ENCODE results near the gene IGF1.

IGF1 gene

GRCh38 chr12:102379346-102380162, 100.8 kb downstream of the IGF1 start:
- H4K91ac ChIP-seq (ENCODE audit: low read depth, low read length, poor library complexity) = no peak overlapping the region
- H3K23ac ChIP-seq (ENCODE audit: low read depth, low read length, poor library complexity) = no peak overlapping the region
- no peak overlapping the region for H3K4me3 ChIP-seq (ENCODE audit: low read length in 2 of 2)
- DNase-seq (ENCODE audit: low spot score) = no peak
- no CpG with 5 or more reads among the region's 3 CpGs for WGBS, 2 donors (ENCODE audit: extremely low coverage in 2 of 2, insufficient read length in 2 of 2, insufficient replicate concordance in 1 of 2)
- H3K9ac ChIP-seq (ENCODE audit: low read depth, low read length, poor library complexity) = no peak overlapping the region
- H2AFZ ChIP-seq (ENCODE audit: low read length) = no peak overlapping the region
- H3K4me2 ChIP-seq (ENCODE audit: insufficient read depth, low read length, poor library complexity, severe bottlenecking) = no peak overlapping the region
- no peak overlapping the region for H3K27ac ChIP-seq (replicated peaks; ENCODE audit: low read length)
- no peaks in the 10 kb centered on the region for H3K9me3 ChIP-seq (replicated peaks in 1 of 2; ENCODE audit: control insufficient read depth in 2 of 2, insufficient read depth in 1 of 2, low read depth in 1 of 2, low read length in 2 of 2)
- no peaks in the 10 kb centered on the region for H3K36me3 ChIP-seq (replicated peaks in 1 of 2; ENCODE audit: control insufficient read depth in 2 of 2, insufficient read depth in 2 of 2, low read length in 2 of 2)
- H3K27me3 ChIP-seq (ENCODE audit: control insufficient read depth in 3 of 3, insufficient read depth in 3 of 3, low read depth in 1 of 3, low read length in 3 of 3) = no peaks in the 10 kb centered on the region
- H3K4me1 ChIP-seq (ENCODE audit: control insufficient read depth in 2 of 2, insufficient read depth in 1 of 2, low read depth in 1 of 2, low read length in 2 of 2) = no peaks in the 10 kb centered on the region
- no peak overlapping the region for H3K18ac ChIP-seq (ENCODE audit: low read length)
- H2BK120ac ChIP-seq (ENCODE audit: low read depth, low read length) = no peak overlapping the region
- H3K14ac ChIP-seq (ENCODE audit: low read length) = no peak overlapping the region
- H2BK5ac ChIP-seq (ENCODE audit: low read length) = no peak overlapping the region
- no peak overlapping the region for H2BK12ac ChIP-seq (ENCODE audit: low read length)
- H4K8ac ChIP-seq (ENCODE audit: low read depth, low read length) = no peak overlapping the region
- no peak overlapping the region for H2AK5ac ChIP-seq (ENCODE audit: low read depth, low read length)
- no peaks in the 10 kb centered on the region for H3K79me1 ChIP-seq (ENCODE audit: low read depth, low read length)
- no peak overlapping the region for H3K4ac ChIP-seq (ENCODE audit: low read length)
- no peak overlapping the region for H2BK15ac ChIP-seq (ENCODE audit: low read length)

- H3K4me2 ChIP-seq (ENCODE audit: insufficient read depth, low read length, poor library complexity, severe bottlenecking) = no peak overlapping the region
- no peak overlapping the region for H2BK120ac ChIP-seq (ENCODE audit: low read depth, low read length)
- no peak for DNase-seq (ENCODE audit: low spot score)
- H3K18ac ChIP-seq (ENCODE audit: low read length) = no peak overlapping the region
- H3K9ac ChIP-seq (ENCODE audit: low read depth, low read length, poor library complexity) = no peak overlapping the region
- H3K23ac ChIP-seq (ENCODE audit: low read depth, low read length, poor library complexity) = no peak overlapping the region
- H2BK15ac ChIP-seq (ENCODE audit: low read length) = no peak overlapping the region
- no peaks in the 10 kb centered on the region for H3K27me3 ChIP-seq (ENCODE audit: control insufficient read depth in 3 of 3, insufficient read depth in 3 of 3, low read depth in 1 of 3, low read length in 3 of 3)
- H2BK12ac ChIP-seq (ENCODE audit: low read length) = no peak overlapping the region
- H3K14ac ChIP-seq (ENCODE audit: low read length) = no peak overlapping the region
- H3K4me1 ChIP-seq (ENCODE audit: control insufficient read depth in 2 of 2, insufficient read depth in 1 of 2, low read depth in 1 of 2, low read length in 2 of 2) = no peaks in the 10 kb centered on the region
- no peak overlapping the region for H2AK5ac ChIP-seq (ENCODE audit: low read depth, low read length)
- H4K91ac ChIP-seq (ENCODE audit: low read depth, low read length, poor library complexity) = no peak overlapping the region
- no peaks in the 10 kb centered on the region for H3K9me3 ChIP-seq (replicated peaks in 1 of 2; ENCODE audit: control insufficient read depth in 2 of 2, insufficient read depth in 1 of 2, low read depth in 1 of 2, low read length in 2 of 2)
- no peak overlapping the region for H2AFZ ChIP-seq (ENCODE audit: low read length)
- no peak overlapping the region for H4K8ac ChIP-seq (ENCODE audit: low read depth, low read length)
- no peak overlapping the region for H2BK5ac ChIP-seq (ENCODE audit: low read length)
- H3K27ac ChIP-seq (replicated peaks; ENCODE audit: low read length) = no peak overlapping the region
- H3K4ac ChIP-seq (ENCODE audit: low read length) = no peak overlapping the region
- H3K79me1 ChIP-seq (ENCODE audit: low read depth, low read length) = no peaks in the 10 kb centered on the region
- no peak overlapping the region for H3K4me3 ChIP-seq (ENCODE audit: low read length in 2 of 2)
- H3K36me3 ChIP-seq (replicated peaks in 1 of 2; ENCODE audit: control insufficient read depth in 2 of 2, insufficient read depth in 2 of 2, low read length in 2 of 2) = no peaks in the 10 kb centered on the region
These were observed 103.6 kb downstream of the IGF1 start for GRCh38 chr12:102376781-102377180.

- Histone ChIP-seq H3K4me3 (ENCODE audit: low read length in 2 of 2) (no peak overlapping the region), H2BK12ac (ENCODE audit: low read length) (no peak overlapping the region), H3K4ac (ENCODE audit: low read length) (no peak overlapping the region), H3K9ac (ENCODE audit: low read depth, low read length, poor library complexity) (no peak overlapping the region), H2AFZ (ENCODE audit: low read length) (no peak overlapping the region), H3K4me1 (ENCODE audit: control insufficient read depth in 2 of 2, insufficient read depth in 1 of 2, low read depth in 1 of 2, low read length in 2 of 2) (no peaks in the 10 kb centered on the region), H3K18ac (ENCODE audit: low read length) (no peak overlapping the region), H2BK15ac (ENCODE audit: low read length) (no peak overlapping the region), H4K91ac (ENCODE audit: low read depth, low read length, poor library complexity) (no peak overlapping the region), H3K23ac (ENCODE audit: low read depth, low read length, poor library complexity) (no peak overlapping the region), H3K14ac (ENCODE audit: low read length) (no peak overlapping the region), H3K36me3 (replicated peaks in 1 of 2; ENCODE audit: control insufficient read depth in 2 of 2, insufficient read depth in 2 of 2, low read length in 2 of 2) (no peaks in the 10 kb centered on the region), H3K9me3 (replicated peaks in 1 of 2; ENCODE audit: control insufficient read depth in 2 of 2, insufficient read depth in 1 of 2, low read depth in 1 of 2, low read length in 2 of 2) (no peaks in the 10 kb centered on the region), H2BK120ac (ENCODE audit: low read depth, low read length) (no peak overlapping the region), H2AK5ac (ENCODE audit: low read depth, low read length) (no peak overlapping the region), H3K27me3 (ENCODE audit: control insufficient read depth in 3 of 3, insufficient read depth in 3 of 3, low read depth in 1 of 3, low read length in 3 of 3) (no peaks in the 10 kb centered on the region), H3K79me1 (ENCODE audit: low read depth, low read length) (no peaks in the 10 kb centered on the region), H3K27ac (replicated peaks; ENCODE audit: low read length) (no peak overlapping the region), H2BK5ac (ENCODE audit: low read length) (no peak overlapping the region), H3K4me2 (ENCODE audit: insufficient read depth, low read length, poor library complexity, severe bottlenecking) (no peak overlapping the region), H4K8ac (ENCODE audit: low read depth, low read length) (no peak overlapping the region)
- DNase-seq (ENCODE audit: low spot score) = no peak
- WGBS, 2 donors (ENCODE audit: extremely low coverage in 2 of 2, insufficient read length in 2 of 2, insufficient replicate concordance in 1 of 2) = no CpG with 5 or more reads among the region's 5 CpGs
These were observed 104.1 kb downstream of the IGF1 start for GRCh38 chr12:102376181-102376747.

- Histone ChIP-seq H3K18ac (ENCODE audit: low read length) (no peak overlapping the region), H4K8ac (ENCODE audit: low read depth, low read length) (no peak overlapping the region), H3K4me1 (ENCODE audit: control insufficient read depth in 2 of 2, insufficient read depth in 1 of 2, low read depth in 1 of 2, low read length in 2 of 2) (no peaks in the 10 kb centered on the region), H2BK12ac (ENCODE audit: low read length) (no peak overlapping the region), H3K4me3 (ENCODE audit: low read length in 2 of 2) (no peak overlapping the region), H2BK5ac (ENCODE audit: low read length) (no peak overlapping the region), H3K4me2 (ENCODE audit: insufficient read depth, low read length, poor library complexity, severe bottlenecking) (no peak overlapping the region), H2AFZ (ENCODE audit: low read length) (no peak overlapping the region), H3K9me3 (replicated peaks in 1 of 2; ENCODE audit: control insufficient read depth in 2 of 2, insufficient read depth in 1 of 2, low read depth in 1 of 2, low read length in 2 of 2) (peaks cover 0 to 2% of the 10 kb centered on the region in 2 donors), H3K27ac (replicated peaks; ENCODE audit: low read length) (no peak overlapping the region), H3K4ac (ENCODE audit: low read length) (no peak overlapping the region), H3K23ac (ENCODE audit: low read depth, low read length, poor library complexity) (no peak overlapping the region), H3K36me3 (replicated peaks in 1 of 2; ENCODE audit: control insufficient read depth in 2 of 2, insufficient read depth in 2 of 2, low read length in 2 of 2) (no peaks in the 10 kb centered on the region), H3K79me1 (ENCODE audit: low read depth, low read length) (no peaks in the 10 kb centered on the region), H3K9ac (ENCODE audit: low read depth, low read length, poor library complexity) (no peak overlapping the region), H2BK15ac (ENCODE audit: low read length) (no peak overlapping the region), H3K27me3 (ENCODE audit: control insufficient read depth in 3 of 3, insufficient read depth in 3 of 3, low read depth in 1 of 3, low read length in 3 of 3) (no peaks in the 10 kb centered on the region), H2BK120ac (ENCODE audit: low read depth, low read length) (no peak overlapping the region), H3K14ac (ENCODE audit: low read length) (no peak overlapping the region), H2AK5ac (ENCODE audit: low read depth, low read length) (no peak overlapping the region), H4K91ac (ENCODE audit: low read depth, low read length, poor library complexity) (no peak overlapping the region)
- no CpG with 5 or more reads among the region's 1 CpG for WGBS, 2 donors (ENCODE audit: extremely low coverage in 2 of 2, insufficient read length in 2 of 2, insufficient replicate concordance in 1 of 2)
- no peak for DNase-seq (ENCODE audit: low spot score)
These were observed 106.2 kb downstream of the IGF1 start for GRCh38 chr12:102374190-102374589.
